Activated T-helper 2 cell treated with anti-CD3 and anti-CD28 coated beads, Interferon-gamma antibody, Interleukin-2, Interleukin-4, amounts not matched to agents 10 μg/mL and 5 μg/mL and 100 μg/mL, durations not matched to agents 14 hours and 24 hours and 36 hours (primary cell): Measurements from ENCODE around the gene MPP2. TPM values are rescaled to one million over a fixed set of nuclear protein-coding genes. Genes with fewer than 3 reads are reported as not detected.
A peak's percentile ranks its signal among the peaks of the same experiment; 100 is the strongest.

Experiments
- DNase-seq: peaks from one replicate; pipeline ENCODE4 v3.0.0; 2021; ENCODE audit warnings: low spot score
- H3K27ac Mint-ChIP-seq: one replicate; pipeline ENCODE4 v1.8.0; 2021; ENCODE audit warnings: mixed read lengths
- H3K27me3 Mint-ChIP-seq: one replicate; pipeline ENCODE4 v1.8.0; 2021; ENCODE audit warnings: low read depth, mixed read lengths
- H3K36me3 Mint-ChIP-seq: one replicate; pipeline ENCODE4 v1.8.0; 2021; ENCODE audit warnings: low read depth, mixed read lengths
- H3K4me1 Mint-ChIP-seq: one replicate; pipeline ENCODE4 v1.8.0; 2021; ENCODE audit warnings: low read depth, mixed read lengths
- H3K4me3 Mint-ChIP-seq: one replicate; pipeline ENCODE4 v1.8.0; 2021; ENCODE audit warnings: low read depth, mild to moderate bottlenecking, moderate library complexity, mixed read lengths
- H3K9me3 Mint-ChIP-seq: one replicate; pipeline ENCODE4 v1.8.0; 2021; ENCODE audit warnings: mixed read lengths
- intact Hi-C: fragments of 100-400 bp; cut with micrococcal nuclease; formaldehyde crosslinking; loops from one replicate; pipeline ENCODE4 v1.15.1; 2023
- total RNA-seq: library from RNA; stranded (reverse); gene quantifications from 2 replicates; pipeline ENCODE4 v1.2.3, GENCODE V29; 2022

The MPP2 gene
- total RNA-seq, 1 donor from 2014 or later, result 1.2 TPM

GRCh38 chr17:43920500-43921095 is 13.3 kb upstream of the MPP2 start:
- intact Hi-C loops, result no loop called here
- Mint-ChIP-seq H3K9me3 (no peaks in the 10 kb centered on the region), H3K27me3 (peaks cover 9% of the 10 kb centered on the region), H3K27ac (no peak overlapping the region), H3K36me3 (no peaks in the 10 kb centered on the region), H3K4me1 (peaks cover 15% of the 10 kb centered on the region), H3K4me3 (no peak overlapping the region)
- DNase-seq, result no peak

- Mint-ChIP-seq H3K36me3 (no peaks in the 10 kb centered on the region), H3K4me3 (peak overlapping the region; percentile 49), H3K27ac (no peak overlapping the region), H3K9me3 (no peaks in the 10 kb centered on the region), H3K4me1 (peaks cover 5% of the 10 kb centered on the region), H3K27me3 (peaks cover 9% of the 10 kb centered on the region)
- DNase-seq, result no peak
- intact Hi-C loops, result no loop called here
Measured at GRCh38 chr17:43918026-43918389, 10.7 kb upstream of the MPP2 start.

GRCh38 chr17:43917348-43918025 is 10.2 kb upstream of the MPP2 start:
- H3K36me3 Mint-ChIP-seq, result no peaks in the 10 kb centered on the region
- peaks cover 5% of the 10 kb centered on the region for H3K4me1 Mint-ChIP-seq
- H3K4me3 Mint-ChIP-seq, result peak overlapping the region; percentile 49
- peak; percentile 43 for DNase-seq
- H3K9me3 Mint-ChIP-seq, result no peaks in the 10 kb centered on the region
- H3K27ac Mint-ChIP-seq, result no peak overlapping the region
- H3K27me3 Mint-ChIP-seq, result peaks cover 9% of the 10 kb centered on the region
- intact Hi-C loops, result no loop called here

- H3K4me1 Mint-ChIP-seq, result peaks cover 5% of the 10 kb centered on the region
- no peaks in the 10 kb centered on the region for H3K9me3 Mint-ChIP-seq
- no peaks in the 10 kb centered on the region for H3K36me3 Mint-ChIP-seq
- peaks cover 9% of the 10 kb centered on the region for H3K27me3 Mint-ChIP-seq
- intact Hi-C loops, result no loop called here
- no peak overlapping the region for H3K4me3 Mint-ChIP-seq
- DNase-seq, result no peak
- H3K27ac Mint-ChIP-seq, result no peak overlapping the region
Measured at GRCh38 chr17:43917016-43917347, 9.6 kb upstream of the MPP2 start.

GRCh38 chr17:43916385-43916784 is 9.0 kb upstream of the MPP2 start:
- Mint-ChIP-seq H3K27ac (no peak overlapping the region), H3K27me3 (peaks cover 9% of the 10 kb centered on the region), H3K4me1 (peaks cover 5% of the 10 kb centered on the region), H3K9me3 (no peaks in the 10 kb centered on the region), H3K36me3 (no peaks in the 10 kb centered on the region), H3K4me3 (no peak overlapping the region)
- no peak for DNase-seq
- intact Hi-C loops, result no loop called here

GRCh38 chr17:43915559-43915958 is 8.2 kb upstream of the MPP2 start:
- H3K36me3 Mint-ChIP-seq, result no peaks in the 10 kb centered on the region
- H3K4me3 Mint-ChIP-seq, result no peak overlapping the region
- no peak overlapping the region for H3K27ac Mint-ChIP-seq
- H3K9me3 Mint-ChIP-seq, result no peaks in the 10 kb centered on the region
- DNase-seq, result no peak
- H3K27me3 Mint-ChIP-seq, result peaks cover 9% of the 10 kb centered on the region
- peaks cover 5% of the 10 kb centered on the region for H3K4me1 Mint-ChIP-seq
- intact Hi-C loops, result no loop called here

- H3K9me3 Mint-ChIP-seq, result no peaks in the 10 kb centered on the region
- H3K27me3 Mint-ChIP-seq, result peaks cover 13% of the 10 kb centered on the region
- no peak for DNase-seq
- H3K27ac Mint-ChIP-seq, result no peak overlapping the region
- no peaks in the 10 kb centered on the region for H3K36me3 Mint-ChIP-seq
- H3K4me1 Mint-ChIP-seq, result peaks cover 5% of the 10 kb centered on the region
- no peak overlapping the region for H3K4me3 Mint-ChIP-seq
- intact Hi-C loops, result no loop called here
Measured at GRCh38 chr17:43914451-43914850, 7.1 kb upstream of the MPP2 start.

GRCh38 chr17:43913584-43913983 is 6.2 kb upstream of the MPP2 start:
- Mint-ChIP-seq H3K9me3 (no peaks in the 10 kb centered on the region), H3K4me1 (peaks cover 5% of the 10 kb centered on the region), H3K27ac (no peak overlapping the region), H3K27me3 (peaks cover 12% of the 10 kb centered on the region), H3K4me3 (no peak overlapping the region), H3K36me3 (no peaks in the 10 kb centered on the region)
- intact Hi-C loops, result no loop called here
- no peak for DNase-seq

GRCh38 chr17:43912635-43913304 is 5.4 kb upstream of the MPP2 start:
- intact Hi-C loops, result no loop called here
- no peak overlapping the region for H3K27ac Mint-ChIP-seq
- H3K4me1 Mint-ChIP-seq, result peaks cover 5% of the 10 kb centered on the region
- no peak overlapping the region for H3K4me3 Mint-ChIP-seq
- no peaks in the 10 kb centered on the region for H3K9me3 Mint-ChIP-seq
- DNase-seq, result no peak
- H3K27me3 Mint-ChIP-seq, result peaks cover 20% of the 10 kb centered on the region
- no peaks in the 10 kb centered on the region for H3K36me3 Mint-ChIP-seq

- no peaks in the 10 kb centered on the region for H3K9me3 Mint-ChIP-seq
- intact Hi-C loops, result loop anchor here (2.0 kb wide), 1 partner anchor 83 kb away; no protein-coding TSS in a partner anchor
- no peak for DNase-seq
- H3K4me3 Mint-ChIP-seq, result no peak overlapping the region
- peaks cover 4% of the 10 kb centered on the region for H3K4me1 Mint-ChIP-seq
- H3K27me3 Mint-ChIP-seq, result peaks cover 22% of the 10 kb centered on the region
- no peaks in the 10 kb centered on the region for H3K36me3 Mint-ChIP-seq
- H3K27ac Mint-ChIP-seq, result no peak overlapping the region
Measured at GRCh38 chr17:43911904-43912303, 4.6 kb upstream of the MPP2 start.

- H3K36me3 Mint-ChIP-seq, result no peaks in the 10 kb centered on the region
- intact Hi-C loops, result loop anchor here (2.0 kb wide), 1 partner anchor 85 kb away; no protein-coding TSS in a partner anchor
- H3K9me3 Mint-ChIP-seq, result no peaks in the 10 kb centered on the region
- H3K4me1 Mint-ChIP-seq, result peaks cover 2% of the 10 kb centered on the region
- no peak overlapping the region for H3K4me3 Mint-ChIP-seq
- H3K27me3 Mint-ChIP-seq, result peaks cover 35% of the 10 kb centered on the region
- no peak for DNase-seq
- H3K27ac Mint-ChIP-seq, result no peak overlapping the region
Measured at GRCh38 chr17:43909537-43910231, 2.3 kb upstream of the MPP2 start.

GRCh38 chr17:43907998-43908721 is 824 bp upstream of the MPP2 start:
- no peak overlapping the region for H3K4me3 Mint-ChIP-seq
- H3K27ac Mint-ChIP-seq, result no peak overlapping the region
- intact Hi-C loops, result no loop called here
- no peaks in the 10 kb centered on the region for H3K9me3 Mint-ChIP-seq
- DNase-seq, result peak; percentile 36
- H3K4me1 Mint-ChIP-seq, result peaks cover 2% of the 10 kb centered on the region
- no peaks in the 10 kb centered on the region for H3K36me3 Mint-ChIP-seq
- peaks cover 49% of the 10 kb centered on the region for H3K27me3 Mint-ChIP-seq
